GM23338 (cell line): ENCODE data around the gene CDH20.

ENCODE experiments used
- CREB1 ChIP-seq: fragments of 250-450 bp; sonication (Bioruptor Pico); IDR thresholded peaks from 2 replicates; pipeline ENCODE4 v1.5.0; 2020; ENCODE audit warnings: low read depth, mild to moderate bottlenecking, moderate library complexity
- EZH2 ChIP-seq: fragments of 200-600 bp; sonication (generic); IDR thresholded peaks from one replicate; pipeline ENCODE4 v1.8.0; 2017; ENCODE audit warnings: antibody characterized with exemption, mild to moderate bottlenecking, low read depth; ENCODE audit not compliant: unreplicated experiment
- EZH2phosphoT487 ChIP-seq: fragments of 200-600 bp; sonication (generic); IDR thresholded peaks from one replicate; pipeline ENCODE4 v1.8.1; 2018; ENCODE audit warnings: antibody characterized with exemption; ENCODE audit not compliant: unreplicated experiment
- NANOG ChIP-seq: IDR thresholded peaks from 2 replicates; pipeline ENCODE4 v1.6.1; 2016; ENCODE audit warnings: antibody characterized with exemption, borderline replicate concordance
- POLR2AphosphoS5 ChIP-seq: IDR thresholded peaks from 2 replicates; pipeline ENCODE4 v1.6.1; 2016; ENCODE audit warnings: antibody characterized with exemption, low read depth
- STAT1 ChIP-seq: IDR thresholded peaks from one replicate; pipeline ENCODE4 v1.6.1; 2016; ENCODE audit warnings: antibody characterized with exemption; ENCODE audit not compliant: unreplicated experiment
- ZNF331 ChIP-seq: fragments of 250-450 bp; sonication (Bioruptor Pico); IDR thresholded peaks from 2 replicates; pipeline ENCODE4 v1.5.0; 2020; ENCODE audit warnings: low read depth, mild to moderate bottlenecking, moderate library complexity
- ZNF462 ChIP-seq: fragments of 250-450 bp; sonication (Bioruptor Pico); IDR thresholded peaks from 2 replicates; pipeline ENCODE4 v1.5.0; 2020; ENCODE audit warnings: mild to moderate bottlenecking, moderate library complexity
- TF ChIP-seq, protein P1 (sequence below), 2 experiments: fragments of 200-600 bp in 1 of 2; sonication (generic) in 1 of 2; conservative IDR thresholded peaks; 2 replicates each; pipeline versions ENCODE4 v1.5.1 to v1.6.1; 2016 to 2017; ENCODE audit warnings: antibody characterized with exemption in 2 of 2, low read depth in 2 of 2, mild to moderate bottlenecking in 2 of 2, moderate library complexity in 1 of 2
- TF ChIP-seq, protein P2 (sequence below): IDR thresholded peaks from one replicate; pipeline ENCODE4 v1.6.1; 2018; ENCODE audit warnings: antibody characterized with exemption; ENCODE audit not compliant: unreplicated experiment

DNA sequence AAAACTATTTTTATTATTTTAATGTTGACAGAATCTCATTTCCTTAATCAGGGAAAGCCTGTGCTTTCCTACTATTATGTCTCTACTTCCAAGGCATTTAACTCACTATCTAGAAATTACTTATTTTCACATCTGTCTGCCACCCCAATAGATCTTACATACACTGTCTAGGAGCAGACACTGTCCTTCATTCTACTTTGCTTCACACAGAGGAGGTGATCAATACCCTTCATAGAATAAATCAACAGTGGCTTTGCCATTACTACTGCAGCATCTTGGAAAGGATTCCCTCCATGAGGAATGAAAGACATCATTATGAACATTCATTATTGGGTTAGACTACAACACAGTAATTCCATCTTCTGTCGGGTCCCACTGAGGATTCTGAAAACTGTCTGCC lies 31.7 kb downstream of the CDH20 start:
- TF ChIP-seq, protein P1, sequence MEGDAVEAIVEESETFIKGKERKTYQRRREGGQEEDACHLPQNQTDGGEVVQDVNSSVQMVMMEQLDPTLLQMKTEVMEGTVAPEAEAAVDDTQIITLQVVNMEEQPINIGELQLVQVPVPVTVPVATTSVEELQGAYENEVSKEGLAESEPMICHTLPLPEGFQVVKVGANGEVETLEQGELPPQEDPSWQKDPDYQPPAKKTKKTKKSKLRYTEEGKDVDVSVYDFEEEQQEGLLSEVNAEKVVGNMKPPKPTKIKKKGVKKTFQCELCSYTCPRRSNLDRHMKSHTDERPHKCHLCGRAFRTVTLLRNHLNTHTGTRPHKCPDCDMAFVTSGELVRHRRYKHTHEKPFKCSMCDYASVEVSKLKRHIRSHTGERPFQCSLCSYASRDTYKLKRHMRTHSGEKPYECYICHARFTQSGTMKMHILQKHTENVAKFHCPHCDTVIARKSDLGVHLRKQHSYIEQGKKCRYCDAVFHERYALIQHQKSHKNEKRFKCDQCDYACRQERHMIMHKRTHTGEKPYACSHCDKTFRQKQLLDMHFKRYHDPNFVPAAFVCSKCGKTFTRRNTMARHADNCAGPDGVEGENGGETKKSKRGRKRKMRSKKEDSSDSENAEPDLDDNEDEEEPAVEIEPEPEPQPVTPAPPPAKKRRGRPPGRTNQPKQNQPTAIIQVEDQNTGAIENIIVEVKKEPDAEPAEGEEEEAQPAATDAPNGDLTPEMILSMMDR (conservative IDR thresholded peaks at IDR 0.05; ENCODE audit: low read depth in 2 of 2): no peak
- TF ChIP-seq POLR2AphosphoS5 (no peak), EZH2 (no peak), ZNF331 (CRISPR knock-in tag) (no peak), CREB1 (no peak), EZH2phosphoT487 (no peak), STAT1 (no peak), ZNF462 (CRISPR knock-in tag) (no peak), NANOG (no peak)
- TF ChIP-seq, protein P2, sequence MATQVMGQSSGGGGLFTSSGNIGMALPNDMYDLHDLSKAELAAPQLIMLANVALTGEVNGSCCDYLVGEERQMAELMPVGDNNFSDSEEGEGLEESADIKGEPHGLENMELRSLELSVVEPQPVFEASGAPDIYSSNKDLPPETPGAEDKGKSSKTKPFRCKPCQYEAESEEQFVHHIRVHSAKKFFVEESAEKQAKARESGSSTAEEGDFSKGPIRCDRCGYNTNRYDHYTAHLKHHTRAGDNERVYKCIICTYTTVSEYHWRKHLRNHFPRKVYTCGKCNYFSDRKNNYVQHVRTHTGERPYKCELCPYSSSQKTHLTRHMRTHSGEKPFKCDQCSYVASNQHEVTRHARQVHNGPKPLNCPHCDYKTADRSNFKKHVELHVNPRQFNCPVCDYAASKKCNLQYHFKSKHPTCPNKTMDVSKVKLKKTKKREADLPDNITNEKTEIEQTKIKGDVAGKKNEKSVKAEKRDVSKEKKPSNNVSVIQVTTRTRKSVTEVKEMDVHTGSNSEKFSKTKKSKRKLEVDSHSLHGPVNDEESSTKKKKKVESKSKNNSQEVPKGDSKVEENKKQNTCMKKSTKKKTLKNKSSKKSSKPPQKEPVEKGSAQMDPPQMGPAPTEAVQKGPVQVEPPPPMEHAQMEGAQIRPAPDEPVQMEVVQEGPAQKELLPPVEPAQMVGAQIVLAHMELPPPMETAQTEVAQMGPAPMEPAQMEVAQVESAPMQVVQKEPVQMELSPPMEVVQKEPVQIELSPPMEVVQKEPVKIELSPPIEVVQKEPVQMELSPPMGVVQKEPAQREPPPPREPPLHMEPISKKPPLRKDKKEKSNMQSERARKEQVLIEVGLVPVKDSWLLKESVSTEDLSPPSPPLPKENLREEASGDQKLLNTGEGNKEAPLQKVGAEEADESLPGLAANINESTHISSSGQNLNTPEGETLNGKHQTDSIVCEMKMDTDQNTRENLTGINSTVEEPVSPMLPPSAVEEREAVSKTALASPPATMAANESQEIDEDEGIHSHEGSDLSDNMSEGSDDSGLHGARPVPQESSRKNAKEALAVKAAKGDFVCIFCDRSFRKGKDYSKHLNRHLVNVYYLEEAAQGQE: no peak
